OCI-LY1 (cell line): ENCODE data around the gene DNAH17.

Experiments
- H2AFZ ChIP-seq: fragments of 200-600 bp; sonication (generic), shearing (Covaris generic); 2 replicates; pipeline ENCODE4 v1.6.0; 2014; ENCODE audit warnings: antibody characterized with exemption, mild to moderate bottlenecking, low read length
- H3F3A ChIP-seq: fragments of 200-600 bp; sonication (generic), shearing (Covaris generic); 2 replicates; pipeline ENCODE4 v1.6.0; 2014; ENCODE audit warnings: mild to moderate bottlenecking, antibody characterized with exemption, low read length, moderate library complexity; ENCODE audit not compliant: insufficient read depth
- H3K27ac ChIP-seq: fragments of 200-600 bp; sonication (generic); 2 replicates; pipeline ENCODE4 v1.5.1; 2014; ENCODE audit warnings: low read length, mixed run types, mild to moderate bottlenecking, low read depth; ENCODE audit not compliant: poor library complexity, severe bottlenecking
- H3K27me3 ChIP-seq: fragments of 200-600 bp; sonication (generic); 2 replicates; pipeline ENCODE4 v1.6.0; 2014; ENCODE audit warnings: antibody characterized with exemption, mild to moderate bottlenecking, low read length, moderate library complexity; ENCODE audit not compliant: insufficient read depth
- H3K36me3 ChIP-seq: fragments of 200-600 bp; sonication (generic); 2 replicates; pipeline ENCODE4 v1.6.1; 2014; ENCODE audit warnings: mild to moderate bottlenecking, antibody characterized with exemption, low read length, moderate library complexity, mixed read lengths; ENCODE audit not compliant: insufficient read depth
- H3K4me1 ChIP-seq: fragments of 200-600 bp; sonication (generic); 2 replicates; pipeline ENCODE4 v1.5.1; 2014; ENCODE audit warnings: mild to moderate bottlenecking, low read length, moderate library complexity; ENCODE audit not compliant: insufficient read depth, severe bottlenecking
- H3K4me2 ChIP-seq: fragments of 200-600 bp; sonication (generic), shearing (Covaris generic); 2 replicates; pipeline ENCODE4 v1.6.1; 2014; ENCODE audit warnings: low read length
- H3K4me3 ChIP-seq: fragments of 200-600 bp; sonication (generic); 2 replicates; pipeline ENCODE4 v1.5.1; 2014; ENCODE audit warnings: low read length, low read depth, mild to moderate bottlenecking, mixed read lengths; ENCODE audit not compliant: poor library complexity, severe bottlenecking
- H3K79me2 ChIP-seq: fragments of 200-600 bp; shearing (Covaris generic); 2 replicates; pipeline ENCODE4 v1.6.1; 2016; ENCODE audit warnings: mixed run types, low read length, mixed read lengths; ENCODE audit not compliant: insufficient read depth
- H3K9ac ChIP-seq: fragments of 200-600 bp; sonication (generic), shearing (Covaris generic); 2 replicates; pipeline ENCODE4 v1.6.1; 2014; ENCODE audit warnings: mild to moderate bottlenecking, low read length, mixed read lengths
- H3K9me2 ChIP-seq: fragments of 200-600 bp; sonication (generic), shearing (Covaris generic); 2 replicates; pipeline ENCODE4 v1.6.1; 2014; ENCODE audit warnings: low read depth, mild to moderate bottlenecking, low read length, mixed read lengths
- H3K9me3 ChIP-seq: fragments of 200-600 bp; shearing (Covaris generic); 2 replicates; pipeline ENCODE4 v1.6.1; 2014; ENCODE audit warnings: low read length, mixed read lengths
- H4K20me1 ChIP-seq: fragments of 200-600 bp; sonication (generic), shearing (Covaris generic); 2 replicates; pipeline ENCODE4 v1.6.0; 2016; ENCODE audit warnings: mild to moderate bottlenecking, low read length; ENCODE audit not compliant: insufficient read depth
- CTCF ChIP-seq: fragments of 200-600 bp; sonication (generic), shearing (Covaris generic); IDR thresholded peaks from 2 replicates; pipeline ENCODE4 v1.5.1; 2017; ENCODE audit warnings: mild to moderate bottlenecking, antibody characterized with exemption, low read length, moderate library complexity, mixed read lengths
- EZH2 ChIP-seq: fragments of 200-600 bp; sonication (generic), shearing (Covaris generic); IDR thresholded peaks from 2 replicates; pipeline ENCODE4 v1.8.0; 2017; ENCODE audit warnings: borderline replicate concordance, mixed run types, mild to moderate bottlenecking, antibody characterized with exemption, low read length, moderate library complexity, mixed read lengths

DNAH17 gene

GRCh38 chr17:78444392-78444791 is 132.8 kb downstream of the DNAH17 start:
- Histone ChIP-seq H3F3A (no peaks in the 10 kb centered on the region), H3K79me2 (no peaks in the 10 kb centered on the region), H3K9ac (no peak overlapping the region), H3K27ac (no peak overlapping the region), H3K9me2 (no peaks in the 10 kb centered on the region), H3K9me3 (no peaks in the 10 kb centered on the region), H2AFZ (no peak overlapping the region), H3K27me3 (peaks cover 13% of the 10 kb centered on the region; the same call in 1 of the 2 replicates), H3K4me2 (no peak overlapping the region), H3K4me3 (no peak overlapping the region), H3K4me1 (no peaks in the 10 kb centered on the region), H3K36me3 (no peaks in the 10 kb centered on the region), H4K20me1 (no peaks in the 10 kb centered on the region)
- TF ChIP-seq CTCF (no peak), EZH2 (no peak)

- Histone ChIP-seq H3K9me3 (no peaks in the 10 kb centered on the region), H3K4me2 (no peak overlapping the region), H3K27me3 (peaks cover 9% of the 10 kb centered on the region; the same call in 1 of the 2 replicates), H3K9me2 (no peaks in the 10 kb centered on the region), H3K4me1 (no peaks in the 10 kb centered on the region), H3K36me3 (no peaks in the 10 kb centered on the region), H3K9ac (no peak overlapping the region), H2AFZ (no peak overlapping the region), H3K79me2 (no peaks in the 10 kb centered on the region), H3K27ac (no peak overlapping the region), H3F3A (no peaks in the 10 kb centered on the region), H3K4me3 (no peak overlapping the region), H4K20me1 (no peaks in the 10 kb centered on the region)
- TF ChIP-seq EZH2, result no peak
- no peak for TF ChIP-seq CTCF
Observed at GRCh38 chr17:78442648-78443218, 134.5 kb downstream of the DNAH17 start.

GRCh38 chr17:78441271-78441971 is 135.8 kb downstream of the DNAH17 start:
- H4K20me1 ChIP-seq, result no peaks in the 10 kb centered on the region
- H3K4me3 ChIP-seq, result no peak overlapping the region
- H3K4me1 ChIP-seq, result no peaks in the 10 kb centered on the region
- no peak overlapping the region for H3K4me2 ChIP-seq
- H2AFZ ChIP-seq, result no peak overlapping the region
- H3K9me2 ChIP-seq, result no peaks in the 10 kb centered on the region
- no peaks in the 10 kb centered on the region for H3K9me3 ChIP-seq
- no peak overlapping the region for H3K27ac ChIP-seq
- TF ChIP-seq CTCF, result no peak
- no peak for TF ChIP-seq EZH2
- no peaks in the 10 kb centered on the region for H3F3A ChIP-seq
- H3K27me3 ChIP-seq, result peaks cover 9% of the 10 kb centered on the region; the same call in 1 of the 2 replicates
- no peak overlapping the region for H3K9ac ChIP-seq
- no peaks in the 10 kb centered on the region for H3K36me3 ChIP-seq
- H3K79me2 ChIP-seq, result no peaks in the 10 kb centered on the region
